GM23338 (cell line): ENCODE results near the gene TBATA. TPM values are rescaled to one million over a fixed set of nuclear protein-coding genes. Genes with fewer than 3 reads are reported as not detected.

Experiments used
- ATAC-seq: fragments of 200-7000 bp; cut with Tn5 transposase; 3 replicates; pipeline ENCODE4 v1.9.1; 2020
- DNase-seq: peaks from one replicate; pipeline ENCODE4 v3.0.0-alpha.2; 2015; ENCODE audit warnings: low spot score
- H2AFZ ChIP-seq: fragments of 200-600 bp; sonication (generic); 2 replicates; pipeline ENCODE4 v1.8.0; 2016; ENCODE audit warnings: antibody characterized with exemption, mild to moderate bottlenecking, moderate library complexity
- H3F3A ChIP-seq: fragments of 200-600 bp; sonication (generic); replicated peaks from 2 replicates; pipeline ENCODE4 v1.8.0; 2017; ENCODE audit warnings: antibody characterized with exemption, mixed run types, low read depth
- H3K27ac ChIP-seq: fragments of 200-600 bp; sonication (generic); 2 replicates; pipeline ENCODE4 v1.6.1; 2016; ENCODE audit warnings: low read depth
- H3K27me3 ChIP-seq: fragments of 200-600 bp; sonication (generic); 2 replicates; pipeline ENCODE4 v1.8.0; 2016; ENCODE audit warnings: mild to moderate bottlenecking, mixed run types, moderate library complexity; ENCODE audit not compliant: insufficient read depth
- H3K36me3 ChIP-seq: fragments of 200-600 bp; sonication (generic); 2 replicates; pipeline ENCODE4 v1.8.0; 2016; ENCODE audit warnings: mild to moderate bottlenecking; ENCODE audit not compliant: insufficient read depth
- H3K4me1 ChIP-seq: fragments of 200-600 bp; sonication (generic); 2 replicates; pipeline ENCODE4 v1.8.0; 2016; ENCODE audit warnings: mild to moderate bottlenecking, moderate library complexity; ENCODE audit not compliant: insufficient read depth
- H3K4me2 ChIP-seq: fragments of 200-600 bp; sonication (generic); 2 replicates; pipeline ENCODE4 v1.7.1; 2017; ENCODE audit warnings: mixed run types
- H3K4me3 ChIP-seq: fragments of 200-600 bp; sonication (generic); 2 replicates; pipeline ENCODE4 v1.6.1; 2016; ENCODE audit warnings: mixed run types
- H3K79me2 ChIP-seq: fragments of 200-600 bp; sonication (generic); replicated peaks from 2 replicates; pipeline ENCODE4 v1.8.0; 2017; ENCODE audit warnings: mild to moderate bottlenecking; ENCODE audit not compliant: insufficient read depth
- H3K9me2 ChIP-seq: fragments of 200-600 bp; sonication (generic); 2 replicates; pipeline ENCODE4 v1.8.0; 2017; ENCODE audit not compliant: insufficient read depth
- H4K20me1 ChIP-seq: fragments of 200-600 bp; sonication (generic); replicated peaks from 2 replicates; pipeline ENCODE4 v1.8.0; 2017; ENCODE audit warnings: mild to moderate bottlenecking; ENCODE audit not compliant: insufficient read depth
- H3K27ac Mint-ChIP-seq: 2 replicates; pipeline ENCODE4 v1.8.0; 2020; ENCODE audit warnings: inconsistent platforms, mild to moderate bottlenecking, moderate library complexity, mixed read lengths
- H3K27me3 Mint-ChIP-seq: 3 replicates; pipeline ENCODE4 v1.8.0; 2022; ENCODE audit warnings: low read depth, mild to moderate bottlenecking, moderate library complexity, mixed read lengths, inconsistent platforms; ENCODE audit not compliant: insufficient read depth, poor library complexity
- H3K36me3 Mint-ChIP-seq: 3 replicates; pipeline ENCODE4 v1.8.0; 2021; ENCODE audit warnings: low read depth, mild to moderate bottlenecking, inconsistent platforms, moderate library complexity, mixed read lengths
- H3K4me1 Mint-ChIP-seq: 3 replicates; pipeline ENCODE4 v1.8.0; 2020; ENCODE audit warnings: mild to moderate bottlenecking, inconsistent platforms, mixed read lengths
- H3K4me3 Mint-ChIP-seq: 3 replicates; pipeline ENCODE4 v1.8.0; 2021; ENCODE audit warnings: moderate library complexity, mild to moderate bottlenecking, inconsistent platforms, mixed read lengths
- H3K9me3 Mint-ChIP-seq: 3 replicates; pipeline ENCODE4 v1.8.0; 2020; ENCODE audit warnings: moderate library complexity, mild to moderate bottlenecking, inconsistent platforms, mixed read lengths
- CREB1 ChIP-seq: fragments of 250-450 bp; sonication (Bioruptor Pico); IDR thresholded peaks from 2 replicates; pipeline ENCODE4 v1.5.0; 2020; ENCODE audit warnings: low read depth, mild to moderate bottlenecking, moderate library complexity
- EZH2 ChIP-seq: fragments of 200-600 bp; sonication (generic); IDR thresholded peaks from one replicate; pipeline ENCODE4 v1.8.0; 2017; ENCODE audit warnings: antibody characterized with exemption, mild to moderate bottlenecking, low read depth; ENCODE audit not compliant: unreplicated experiment
- EZH2phosphoT487 ChIP-seq: fragments of 200-600 bp; sonication (generic); IDR thresholded peaks from one replicate; pipeline ENCODE4 v1.8.1; 2018; ENCODE audit warnings: antibody characterized with exemption; ENCODE audit not compliant: unreplicated experiment
- JUNB ChIP-seq: IDR thresholded peaks from one replicate; pipeline ENCODE4 v1.6.1; 2016; ENCODE audit warnings: antibody characterized with exemption; ENCODE audit not compliant: unreplicated experiment
- NANOG ChIP-seq: IDR thresholded peaks from 2 replicates; pipeline ENCODE4 v1.6.1; 2016; ENCODE audit warnings: antibody characterized with exemption, borderline replicate concordance
- POLR2AphosphoS5 ChIP-seq: IDR thresholded peaks from 2 replicates; pipeline ENCODE4 v1.6.1; 2016; ENCODE audit warnings: antibody characterized with exemption, low read depth
- ZNF114 ChIP-seq: fragments of 250-450 bp; sonication (Bioruptor Pico); IDR thresholded peaks from 2 replicates; pipeline ENCODE4 v1.5.0; 2020; ENCODE audit warnings: mild to moderate bottlenecking, moderate library complexity
- ZNF331 ChIP-seq: fragments of 250-450 bp; sonication (Bioruptor Pico); IDR thresholded peaks from 2 replicates; pipeline ENCODE4 v1.5.0; 2020; ENCODE audit warnings: low read depth, mild to moderate bottlenecking, moderate library complexity
- polyA plus RNA-seq: library from polyadenylated mRNA; unstranded; fragments of >200 nt; fragmentation: Nextera tagmentation; extraction: Ambion mirVana; gene quantifications from 2 replicates; pipeline ENCODE4 v1.2.1, GENCODE V29; 2016
- total RNA-seq: library from RNA; depleted of rRNA; stranded (reverse); fragments of >200 nt; shearing (Covaris generic); gene quantifications from 2 replicates; pipeline ENCODE4 v1.2.3, GENCODE V29; 2014
- TF ChIP-seq, protein P1 (sequence below): IDR thresholded peaks from 2 replicates; pipeline ENCODE4 v1.6.1; 2016; ENCODE audit warnings: antibody characterized with exemption
- TF ChIP-seq, protein P2 (sequence below), 2 experiments: fragments of 200-600 bp in 1 of 2; sonication (generic) in 1 of 2; conservative IDR thresholded peaks; 2 replicates each; pipeline versions ENCODE4 v1.5.1 to v1.6.1; 2016 to 2017; ENCODE audit warnings: antibody characterized with exemption in 2 of 2, low read depth in 2 of 2, mild to moderate bottlenecking in 2 of 2, moderate library complexity in 1 of 2
- TF ChIP-seq, protein P3 (sequence below): fragments of 250-450 bp; sonication (Bioruptor Pico); IDR thresholded peaks from 2 replicates; pipeline ENCODE4 v1.5.0; 2020; ENCODE audit warnings: mild to moderate bottlenecking, moderate library complexity
- TF ChIP-seq, protein P4 (sequence below): IDR thresholded peaks from one replicate; pipeline ENCODE4 v1.6.1; 2018; ENCODE audit warnings: antibody characterized with exemption; ENCODE audit not compliant: unreplicated experiment

Gene TBATA
- total and polyA plus RNA-seq, 2 experiments from 2014 or later = not detected

DNA sequence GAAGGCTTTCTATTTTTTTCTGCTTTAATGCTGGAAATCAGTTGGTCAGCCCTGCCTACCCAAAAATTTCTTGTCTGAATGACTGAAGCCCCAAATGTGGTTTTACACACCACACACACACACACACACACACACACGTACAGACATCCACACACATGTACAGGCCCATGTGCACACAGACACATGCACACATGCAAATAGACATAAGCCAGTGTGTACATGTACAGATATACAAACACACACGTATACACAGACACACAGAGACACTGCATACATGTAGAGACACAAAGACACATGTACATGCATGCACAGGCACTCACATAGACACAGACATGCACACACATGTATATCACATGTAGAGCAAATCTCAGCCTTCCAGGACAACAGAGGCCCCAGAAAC, 54.2 kb downstream of the TBATA start:
- no peaks in the 10 kb centered on the region for H3K36me3 Mint-ChIP-seq
- DNase-seq (no peak), ATAC-seq (no peak)
- no peaks in the 10 kb centered on the region for H3F3A ChIP-seq
- H3K27ac ChIP-seq = no peak overlapping the region
- no peak overlapping the region for H2AFZ ChIP-seq
- H3K79me2 ChIP-seq = no peaks in the 10 kb centered on the region
- H3K9me3 Mint-ChIP-seq = no peaks in the 10 kb centered on the region; the same call in 2 of the 3 replicates
- H3K27me3 Mint-ChIP-seq = peaks cover 19% of the 10 kb centered on the region
- H3K4me1 Mint-ChIP-seq = peaks cover 9% of the 10 kb centered on the region
- TF ChIP-seq EZH2phosphoT487 = no peak
- no peak for TF ChIP-seq NANOG
- no peak for TF ChIP-seq EZH2
- TF ChIP-seq, protein P1, sequence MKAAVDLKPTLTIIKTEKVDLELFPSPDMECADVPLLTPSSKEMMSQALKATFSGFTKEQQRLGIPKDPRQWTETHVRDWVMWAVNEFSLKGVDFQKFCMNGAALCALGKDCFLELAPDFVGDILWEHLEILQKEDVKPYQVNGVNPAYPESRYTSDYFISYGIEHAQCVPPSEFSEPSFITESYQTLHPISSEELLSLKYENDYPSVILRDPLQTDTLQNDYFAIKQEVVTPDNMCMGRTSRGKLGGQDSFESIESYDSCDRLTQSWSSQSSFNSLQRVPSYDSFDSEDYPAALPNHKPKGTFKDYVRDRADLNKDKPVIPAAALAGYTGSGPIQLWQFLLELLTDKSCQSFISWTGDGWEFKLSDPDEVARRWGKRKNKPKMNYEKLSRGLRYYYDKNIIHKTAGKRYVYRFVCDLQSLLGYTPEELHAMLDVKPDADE = no peak
- TF ChIP-seq, protein P2, sequence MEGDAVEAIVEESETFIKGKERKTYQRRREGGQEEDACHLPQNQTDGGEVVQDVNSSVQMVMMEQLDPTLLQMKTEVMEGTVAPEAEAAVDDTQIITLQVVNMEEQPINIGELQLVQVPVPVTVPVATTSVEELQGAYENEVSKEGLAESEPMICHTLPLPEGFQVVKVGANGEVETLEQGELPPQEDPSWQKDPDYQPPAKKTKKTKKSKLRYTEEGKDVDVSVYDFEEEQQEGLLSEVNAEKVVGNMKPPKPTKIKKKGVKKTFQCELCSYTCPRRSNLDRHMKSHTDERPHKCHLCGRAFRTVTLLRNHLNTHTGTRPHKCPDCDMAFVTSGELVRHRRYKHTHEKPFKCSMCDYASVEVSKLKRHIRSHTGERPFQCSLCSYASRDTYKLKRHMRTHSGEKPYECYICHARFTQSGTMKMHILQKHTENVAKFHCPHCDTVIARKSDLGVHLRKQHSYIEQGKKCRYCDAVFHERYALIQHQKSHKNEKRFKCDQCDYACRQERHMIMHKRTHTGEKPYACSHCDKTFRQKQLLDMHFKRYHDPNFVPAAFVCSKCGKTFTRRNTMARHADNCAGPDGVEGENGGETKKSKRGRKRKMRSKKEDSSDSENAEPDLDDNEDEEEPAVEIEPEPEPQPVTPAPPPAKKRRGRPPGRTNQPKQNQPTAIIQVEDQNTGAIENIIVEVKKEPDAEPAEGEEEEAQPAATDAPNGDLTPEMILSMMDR (conservative IDR thresholded peaks at IDR 0.05; ENCODE audit: low read depth in 2 of 2) = no peak
- TF ChIP-seq JUNB = no peak
- TF ChIP-seq ZNF114 (CRISPR knock-in tag) = no peak
- TF ChIP-seq, protein P3, sequence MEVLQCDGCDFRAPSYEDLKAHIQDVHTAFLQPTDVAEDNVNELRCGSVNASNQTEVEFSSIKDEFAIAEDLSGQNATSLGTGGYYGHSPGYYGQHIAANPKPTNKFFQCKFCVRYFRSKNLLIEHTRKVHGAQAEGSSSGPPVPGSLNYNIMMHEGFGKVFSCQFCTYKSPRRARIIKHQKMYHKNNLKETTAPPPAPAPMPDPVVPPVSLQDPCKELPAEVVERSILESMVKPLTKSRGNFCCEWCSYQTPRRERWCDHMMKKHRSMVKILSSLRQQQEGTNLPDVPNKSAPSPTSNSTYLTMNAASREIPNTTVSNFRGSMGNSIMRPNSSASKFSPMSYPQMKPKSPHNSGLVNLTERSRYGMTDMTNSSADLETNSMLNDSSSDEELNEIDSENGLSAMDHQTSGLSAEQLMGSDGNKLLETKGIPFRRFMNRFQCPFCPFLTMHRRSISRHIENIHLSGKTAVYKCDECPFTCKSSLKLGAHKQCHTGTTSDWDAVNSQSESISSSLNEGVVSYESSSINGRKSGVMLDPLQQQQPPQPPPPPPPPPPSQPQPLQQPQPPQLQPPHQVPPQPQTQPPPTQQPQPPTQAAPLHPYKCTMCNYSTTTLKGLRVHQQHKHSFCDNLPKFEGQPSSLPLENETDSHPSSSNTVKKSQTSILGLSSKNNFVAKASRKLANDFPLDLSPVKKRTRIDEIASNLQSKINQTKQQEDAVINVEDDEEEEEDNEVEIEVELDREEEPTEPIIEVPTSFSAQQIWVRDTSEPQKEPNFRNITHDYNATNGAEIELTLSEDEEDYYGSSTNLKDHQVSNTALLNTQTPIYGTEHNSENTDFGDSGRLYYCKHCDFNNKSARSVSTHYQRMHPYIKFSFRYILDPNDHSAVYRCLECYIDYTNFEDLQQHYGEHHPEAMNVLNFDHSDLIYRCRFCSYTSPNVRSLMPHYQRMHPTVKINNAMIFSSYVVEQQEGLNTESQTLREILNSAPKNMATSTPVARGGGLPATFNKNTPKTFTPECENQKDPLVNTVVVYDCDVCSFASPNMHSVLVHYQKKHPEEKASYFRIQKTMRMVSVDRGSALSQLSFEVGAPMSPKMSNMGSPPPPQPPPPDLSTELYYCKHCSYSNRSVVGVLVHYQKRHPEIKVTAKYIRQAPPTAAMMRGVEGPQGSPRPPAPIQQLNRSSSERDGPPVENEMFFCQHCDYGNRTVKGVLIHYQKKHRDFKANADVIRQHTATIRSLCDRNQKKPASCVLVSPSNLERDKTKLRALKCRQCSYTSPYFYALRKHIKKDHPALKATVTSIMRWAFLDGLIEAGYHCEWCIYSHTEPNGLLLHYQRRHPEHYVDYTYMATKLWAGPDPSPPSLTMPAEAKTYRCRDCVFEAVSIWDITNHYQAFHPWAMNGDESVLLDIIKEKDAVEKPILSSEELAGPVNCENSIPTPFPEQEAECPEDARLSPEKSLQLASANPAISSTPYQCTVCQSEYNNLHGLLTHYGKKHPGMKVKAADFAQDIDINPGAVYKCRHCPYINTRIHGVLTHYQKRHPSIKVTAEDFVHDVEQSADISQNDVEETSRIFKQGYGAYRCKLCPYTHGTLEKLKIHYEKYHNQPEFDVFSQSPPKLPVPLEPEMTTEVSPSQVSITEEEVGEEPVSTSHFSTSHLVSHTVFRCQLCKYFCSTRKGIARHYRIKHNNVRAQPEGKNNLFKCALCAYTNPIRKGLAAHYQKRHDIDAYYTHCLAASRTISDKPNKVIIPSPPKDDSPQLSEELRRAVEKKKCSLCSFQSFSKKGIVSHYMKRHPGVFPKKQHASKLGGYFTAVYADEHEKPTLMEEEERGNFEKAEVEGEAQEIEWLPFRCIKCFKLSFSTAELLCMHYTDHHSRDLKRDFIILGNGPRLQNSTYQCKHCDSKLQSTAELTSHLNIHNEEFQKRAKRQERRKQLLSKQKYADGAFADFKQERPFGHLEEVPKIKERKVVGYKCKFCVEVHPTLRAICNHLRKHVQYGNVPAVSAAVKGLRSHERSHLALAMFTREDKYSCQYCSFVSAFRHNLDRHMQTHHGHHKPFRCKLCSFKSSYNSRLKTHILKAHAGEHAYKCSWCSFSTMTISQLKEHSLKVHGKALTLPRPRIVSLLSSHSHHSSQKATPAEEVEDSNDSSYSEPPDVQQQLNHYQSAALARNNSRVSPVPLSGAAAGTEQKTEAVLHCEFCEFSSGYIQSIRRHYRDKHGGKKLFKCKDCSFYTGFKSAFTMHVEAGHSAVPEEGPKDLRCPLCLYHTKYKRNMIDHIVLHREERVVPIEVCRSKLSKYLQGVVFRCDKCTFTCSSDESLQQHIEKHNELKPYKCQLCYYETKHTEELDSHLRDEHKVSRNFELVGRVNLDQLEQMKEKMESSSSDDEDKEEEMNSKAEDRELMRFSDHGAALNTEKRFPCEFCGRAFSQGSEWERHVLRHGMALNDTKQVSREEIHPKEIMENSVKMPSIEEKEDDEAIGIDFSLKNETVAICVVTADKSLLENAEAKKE (CRISPR knock-in tag) = no peak
- TF ChIP-seq CREB1 (CRISPR knock-in tag) = no peak
- TF ChIP-seq, protein P4, sequence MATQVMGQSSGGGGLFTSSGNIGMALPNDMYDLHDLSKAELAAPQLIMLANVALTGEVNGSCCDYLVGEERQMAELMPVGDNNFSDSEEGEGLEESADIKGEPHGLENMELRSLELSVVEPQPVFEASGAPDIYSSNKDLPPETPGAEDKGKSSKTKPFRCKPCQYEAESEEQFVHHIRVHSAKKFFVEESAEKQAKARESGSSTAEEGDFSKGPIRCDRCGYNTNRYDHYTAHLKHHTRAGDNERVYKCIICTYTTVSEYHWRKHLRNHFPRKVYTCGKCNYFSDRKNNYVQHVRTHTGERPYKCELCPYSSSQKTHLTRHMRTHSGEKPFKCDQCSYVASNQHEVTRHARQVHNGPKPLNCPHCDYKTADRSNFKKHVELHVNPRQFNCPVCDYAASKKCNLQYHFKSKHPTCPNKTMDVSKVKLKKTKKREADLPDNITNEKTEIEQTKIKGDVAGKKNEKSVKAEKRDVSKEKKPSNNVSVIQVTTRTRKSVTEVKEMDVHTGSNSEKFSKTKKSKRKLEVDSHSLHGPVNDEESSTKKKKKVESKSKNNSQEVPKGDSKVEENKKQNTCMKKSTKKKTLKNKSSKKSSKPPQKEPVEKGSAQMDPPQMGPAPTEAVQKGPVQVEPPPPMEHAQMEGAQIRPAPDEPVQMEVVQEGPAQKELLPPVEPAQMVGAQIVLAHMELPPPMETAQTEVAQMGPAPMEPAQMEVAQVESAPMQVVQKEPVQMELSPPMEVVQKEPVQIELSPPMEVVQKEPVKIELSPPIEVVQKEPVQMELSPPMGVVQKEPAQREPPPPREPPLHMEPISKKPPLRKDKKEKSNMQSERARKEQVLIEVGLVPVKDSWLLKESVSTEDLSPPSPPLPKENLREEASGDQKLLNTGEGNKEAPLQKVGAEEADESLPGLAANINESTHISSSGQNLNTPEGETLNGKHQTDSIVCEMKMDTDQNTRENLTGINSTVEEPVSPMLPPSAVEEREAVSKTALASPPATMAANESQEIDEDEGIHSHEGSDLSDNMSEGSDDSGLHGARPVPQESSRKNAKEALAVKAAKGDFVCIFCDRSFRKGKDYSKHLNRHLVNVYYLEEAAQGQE = no peak
- TF ChIP-seq POLR2AphosphoS5 = no peak
- no peak for TF ChIP-seq ZNF331 (CRISPR knock-in tag)
- no peak overlapping the region for H3K4me3 Mint-ChIP-seq
- H3K36me3 ChIP-seq = no peaks in the 10 kb centered on the region
- no peaks in the 10 kb centered on the region for H4K20me1 ChIP-seq
- H3K4me3 ChIP-seq = no peak overlapping the region
- H3K9me2 ChIP-seq = no peaks in the 10 kb centered on the region
- H3K4me1 ChIP-seq = no peaks in the 10 kb centered on the region
- no peak overlapping the region for H3K27ac Mint-ChIP-seq
- H3K27me3 ChIP-seq = no peaks in the 10 kb centered on the region
- H3K4me2 ChIP-seq = no peak overlapping the region
